HG03045 (cell line): ENCODE results near the gene NTM.
"Not testable (repeated sequence)": the region's sequence is repeated elsewhere in the genome, so short reads cannot be mapped to it uniquely, and the experiment has no call there.

ENCODE experiments used
- ATAC-seq: cut with Tn5 transposase; IDR thresholded peaks from one replicate; pipeline ENCODE4 v1.9.1; 2021; ENCODE audit warnings: mild to moderate bottlenecking, moderate library complexity; ENCODE audit not compliant: unreplicated experiment

Gene NTM

DNA sequence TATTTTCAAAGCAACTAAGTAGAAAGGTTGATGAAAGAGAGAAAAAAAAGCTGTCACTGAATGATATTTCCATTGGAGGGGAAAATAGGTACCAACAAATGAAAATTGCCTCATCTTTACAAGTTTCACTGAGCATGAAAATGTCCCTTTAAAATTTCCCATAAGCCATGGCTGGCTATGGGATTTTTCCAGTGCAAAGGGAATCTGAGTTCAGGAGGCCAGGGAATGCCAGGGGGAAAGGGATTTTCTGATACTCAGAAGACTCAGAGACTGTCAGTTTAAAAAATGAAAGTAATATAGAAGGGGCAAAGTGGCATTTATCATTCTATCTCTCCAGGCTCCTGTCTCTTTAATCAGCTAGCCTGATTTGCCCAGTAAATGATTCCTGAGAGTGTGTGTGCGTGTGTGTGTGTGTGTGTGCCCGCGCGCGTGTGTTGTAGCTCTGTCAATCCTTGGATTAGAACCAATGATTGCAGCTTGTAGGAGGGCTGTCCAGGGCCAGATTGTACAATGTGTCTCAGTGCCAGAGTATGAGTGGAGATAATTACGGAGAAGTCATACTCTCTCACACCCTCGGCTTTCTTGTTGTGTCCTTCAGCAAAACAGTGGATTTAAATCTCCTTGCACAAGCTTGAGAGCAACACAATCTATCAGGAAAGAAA, at the start of gene NTM:
TSS of gene NTM (plus strand) at position 526 of the 662 bp plus-strand sequence.
- no peak for ATAC-seq

DNA sequence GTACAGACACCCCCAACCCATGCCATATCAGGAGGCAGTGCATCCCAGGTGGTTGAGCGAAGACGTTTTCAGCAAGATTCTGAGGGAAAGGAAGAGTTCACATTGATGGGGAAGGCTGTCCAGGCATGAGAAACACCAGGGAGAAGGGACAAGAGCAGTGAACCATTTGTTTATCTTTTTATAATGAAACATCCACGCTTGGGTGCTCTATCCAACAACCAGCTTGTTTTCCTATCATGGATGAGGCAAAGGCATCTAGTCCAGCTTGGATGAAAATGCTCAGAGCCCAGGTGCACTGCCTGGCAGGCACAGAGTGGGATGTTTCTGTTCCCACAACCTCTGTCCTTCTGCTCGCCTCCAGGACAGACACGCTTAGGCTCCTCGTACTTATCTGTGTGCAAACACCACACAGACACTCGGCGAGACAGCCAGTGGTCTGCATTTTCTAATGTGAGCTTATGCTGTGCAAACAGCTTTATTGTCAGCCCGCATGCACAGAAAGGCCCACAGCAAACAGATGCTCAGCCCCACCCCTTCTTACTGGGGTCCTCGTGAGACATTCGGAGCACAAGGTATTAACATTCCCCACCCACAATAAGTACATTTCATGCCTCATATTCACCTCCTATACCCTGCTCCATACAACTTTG, 45.4 kb upstream of the NTM start:
- no peak for ATAC-seq

GRCh38 chr11:131326829-131327228, 43.6 kb upstream of the NTM start:
- no peak for ATAC-seq

DNA sequence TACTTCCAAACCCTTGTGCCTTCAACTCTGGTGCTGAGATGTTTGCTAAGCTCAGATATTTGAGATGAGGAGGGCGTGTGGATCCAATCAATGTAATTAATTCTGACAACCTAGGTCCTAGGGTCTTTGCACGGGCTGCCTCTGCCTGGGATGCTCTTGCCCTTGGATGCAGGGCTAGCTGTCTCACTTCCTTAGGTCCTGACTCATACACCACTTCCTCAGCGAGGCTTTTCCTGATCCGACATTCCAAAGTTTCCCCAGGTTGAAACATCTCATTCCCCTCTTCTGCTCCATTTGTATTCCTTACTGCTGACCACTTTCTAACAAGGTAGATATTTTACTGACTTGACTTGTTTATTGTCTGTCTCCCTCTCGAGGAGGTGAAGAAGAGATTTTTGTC, 43.0 kb upstream of the NTM start:
- ATAC-seq = no peak

GRCh38 chr11:131328843-131329242, 41.6 kb upstream of the NTM start:
- no peak for ATAC-seq

- no peak for ATAC-seq
These were observed 39.4 kb upstream of the NTM start for GRCh38 chr11:131331010-131331409.

GRCh38 chr11:131331546-131331945, 38.9 kb upstream of the NTM start:
- no peak for ATAC-seq

DNA sequence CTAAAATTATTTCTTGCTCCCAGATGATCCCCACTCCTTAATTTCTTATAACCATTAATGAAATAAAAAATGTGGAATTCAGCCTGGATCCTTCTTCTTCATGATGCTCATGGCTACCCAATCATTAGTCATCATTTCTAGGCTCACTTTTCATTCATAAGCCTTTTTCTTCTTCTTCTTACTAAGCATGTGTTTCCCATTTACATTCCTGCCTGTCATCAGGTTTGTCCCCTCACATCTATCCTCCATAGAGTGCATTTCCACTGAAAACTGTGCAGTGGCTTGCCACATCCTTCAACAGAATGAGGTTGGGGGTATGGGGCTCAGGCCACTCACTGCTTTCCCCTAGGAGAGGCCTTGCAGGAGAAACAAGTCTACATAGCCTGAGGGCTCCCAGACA, 35.8 kb upstream of the NTM start:
- no peak for ATAC-seq

DNA sequence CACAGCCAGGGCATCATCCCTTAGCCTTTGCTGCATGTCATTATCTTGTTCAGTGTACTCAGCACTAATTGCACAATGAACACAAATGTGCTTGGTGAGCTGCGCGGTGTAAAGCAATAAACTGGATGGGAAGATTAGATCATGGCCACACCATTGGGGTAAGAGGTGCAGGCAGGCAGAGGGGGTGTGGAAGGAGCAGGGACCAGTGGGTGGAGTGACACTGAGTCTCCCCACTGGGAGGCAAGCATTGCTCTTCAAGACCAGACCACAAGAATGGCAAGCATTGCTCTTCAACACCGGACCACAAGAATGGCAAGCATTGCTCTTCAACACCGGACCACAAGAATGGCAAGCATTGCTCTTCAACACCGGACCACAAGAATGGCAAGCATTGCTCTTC, 28.5 kb upstream of the NTM start:
- not testable (repeated sequence) for ATAC-seq

- not testable (repeated sequence) for ATAC-seq
These were observed 28.0 kb upstream of the NTM start for GRCh38 chr11:131342442-131342841.

DNA sequence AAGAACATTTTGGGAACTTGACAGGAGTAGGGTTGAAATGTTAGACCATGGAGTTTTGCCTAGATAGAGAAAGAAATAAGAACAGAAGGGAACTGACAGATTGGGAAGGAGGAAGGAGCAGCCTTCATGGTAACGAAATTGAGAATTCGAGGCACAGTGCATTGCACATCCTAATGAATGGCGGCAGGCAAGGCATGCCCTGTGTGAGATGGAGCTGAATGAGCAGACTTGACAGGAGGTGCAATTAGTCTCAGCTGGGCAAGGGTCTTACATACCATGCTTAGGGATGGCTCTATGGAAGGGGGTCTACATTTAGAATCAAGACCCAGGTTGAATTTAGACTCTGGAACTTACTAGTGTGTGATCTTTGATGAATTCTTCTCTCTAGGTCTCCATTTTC, 25.0 kb upstream of the NTM start:
- ATAC-seq = no peak

DNA sequence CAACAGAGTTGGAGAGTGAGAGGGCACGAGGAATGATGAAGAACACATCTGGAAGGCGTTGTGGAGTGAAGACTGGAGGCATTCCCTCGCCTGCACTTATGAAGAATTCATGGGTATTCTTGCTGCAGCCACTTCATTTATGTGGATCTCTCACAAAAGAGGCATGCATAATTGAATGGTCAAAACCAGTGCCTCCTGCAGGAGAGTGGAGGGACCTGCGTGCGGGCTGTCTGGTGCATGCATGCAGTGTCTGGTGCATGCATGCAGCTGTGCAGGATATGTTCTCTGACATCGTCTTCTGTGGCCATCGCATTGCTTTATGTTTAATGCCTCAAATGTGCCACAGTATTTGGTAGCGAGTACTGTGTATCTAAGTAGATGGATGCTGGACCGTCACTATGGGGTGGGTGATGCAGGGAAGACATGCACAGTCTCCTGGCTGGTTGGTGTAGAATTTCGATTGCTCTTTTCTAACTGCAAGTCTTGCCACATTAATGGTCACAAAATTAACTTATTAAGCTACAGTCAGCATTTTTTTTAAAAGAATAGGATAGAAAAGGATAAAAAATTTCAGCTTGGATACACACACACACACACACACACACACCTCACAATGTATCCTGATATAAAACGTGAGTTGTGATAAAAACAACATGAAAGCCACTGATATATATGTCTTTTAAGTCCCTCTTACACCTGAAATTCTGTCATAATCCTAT, 20.9 kb upstream of the NTM start:
- ATAC-seq = no peak

- no peak for ATAC-seq
These were observed 19.5 kb upstream of the NTM start for GRCh38 chr11:131350872-131351271.

DNA sequence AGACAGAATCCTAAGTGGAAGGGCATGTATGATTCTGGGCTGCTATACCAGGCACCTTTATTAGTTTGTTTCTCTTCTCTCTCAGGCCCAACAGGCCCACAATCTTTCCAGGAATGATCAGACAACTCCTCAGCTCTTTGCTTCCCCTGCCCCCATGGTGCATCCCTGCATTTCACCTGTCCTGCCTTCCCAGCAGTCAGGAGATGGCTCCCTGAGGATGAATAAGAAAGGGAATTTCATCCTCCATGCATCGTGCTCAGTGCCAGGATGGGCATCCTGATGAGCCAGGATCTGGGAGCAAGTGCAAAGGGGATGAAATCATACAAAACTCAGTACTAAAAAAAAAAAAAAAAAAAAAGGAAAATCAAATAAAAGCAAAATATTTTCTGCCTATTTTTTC, 18.6 kb upstream of the NTM start:
- ATAC-seq = no peak

DNA sequence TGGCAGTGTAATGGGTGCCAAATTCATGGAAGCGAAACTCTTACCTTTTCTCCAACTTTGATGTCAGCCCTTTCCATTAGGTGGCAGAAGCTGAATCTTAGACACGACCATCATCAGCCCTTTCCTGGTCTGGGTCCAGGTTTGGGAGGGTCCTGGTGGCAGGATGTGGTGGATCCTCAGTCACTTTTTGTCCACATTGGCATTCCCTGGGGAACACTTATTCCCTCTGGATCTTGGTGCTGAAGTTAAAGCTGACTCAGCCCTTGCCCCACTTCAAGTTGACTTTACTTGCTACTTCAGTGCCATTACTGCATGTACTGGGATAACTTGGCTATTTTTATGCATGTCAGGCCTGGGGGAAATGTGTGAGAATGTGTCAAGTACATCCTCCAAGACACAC, 16.6 kb upstream of the NTM start:
- no peak for ATAC-seq

DNA sequence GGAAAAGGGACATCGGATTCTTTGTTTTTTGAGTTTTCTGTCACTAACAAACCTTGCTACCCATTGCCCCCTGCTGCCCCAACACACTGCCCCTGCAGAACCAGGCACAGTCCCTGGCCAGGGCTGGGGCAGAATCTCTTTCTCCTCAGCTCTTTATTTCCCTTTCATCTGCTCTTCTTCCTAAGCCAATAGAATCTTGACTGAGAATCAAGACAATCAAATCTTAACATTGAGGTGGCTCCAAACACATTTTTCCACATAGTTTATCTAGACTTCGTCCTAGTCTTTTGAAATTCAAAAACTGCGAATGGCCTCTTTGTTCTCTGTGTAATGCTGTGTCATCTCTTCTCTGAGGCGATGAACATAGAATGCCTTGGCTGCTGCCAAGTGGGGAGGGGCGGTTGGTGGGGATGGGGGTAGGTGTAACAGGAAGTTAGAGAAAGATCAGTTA, 16.1 kb upstream of the NTM start:
- ATAC-seq = no peak

- ATAC-seq = no peak
These were observed 14.2 kb upstream of the NTM start for GRCh38 chr11:131356206-131356605.

GRCh38 chr11:131365329-131365930, 5.0 kb upstream of the NTM start:
- no peak for ATAC-seq

GRCh38 chr11:131370901-131371790, 731 bp downstream of the NTM start:
- no peak for ATAC-seq

DNA sequence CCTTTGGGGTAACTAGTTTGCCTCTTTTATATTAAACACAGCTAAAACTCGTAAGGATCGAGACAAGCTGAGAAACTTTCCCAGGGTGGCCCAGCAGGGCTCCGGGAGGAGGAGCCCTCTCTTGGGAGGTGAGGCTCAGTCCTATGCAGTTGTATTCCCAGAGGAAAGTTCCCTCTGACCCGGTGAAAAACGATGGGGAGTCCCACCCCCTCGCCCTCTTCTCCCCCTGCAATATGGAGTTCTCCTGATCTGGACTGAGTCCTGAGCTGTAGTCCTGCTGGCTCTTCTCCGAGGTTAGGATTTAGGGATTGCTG, 1.3 kb downstream of the NTM start:
- no peak for ATAC-seq
